ENCODE results near the gene CTNNA2. TPM values are rescaled to one million over a fixed set of nuclear protein-coding genes. Genes with fewer than 3 reads are reported as not detected.
A peak's percentile ranks its signal among the peaks of the same experiment; 100 is the strongest.

CTNNA2 gene
- total and polyA plus RNA-seq, 2 of the 8 experiments (the other 6 are each of a cell fraction or from before 2014, with no cell fraction given) = 3.9 to 9.0 TPM

DNA sequence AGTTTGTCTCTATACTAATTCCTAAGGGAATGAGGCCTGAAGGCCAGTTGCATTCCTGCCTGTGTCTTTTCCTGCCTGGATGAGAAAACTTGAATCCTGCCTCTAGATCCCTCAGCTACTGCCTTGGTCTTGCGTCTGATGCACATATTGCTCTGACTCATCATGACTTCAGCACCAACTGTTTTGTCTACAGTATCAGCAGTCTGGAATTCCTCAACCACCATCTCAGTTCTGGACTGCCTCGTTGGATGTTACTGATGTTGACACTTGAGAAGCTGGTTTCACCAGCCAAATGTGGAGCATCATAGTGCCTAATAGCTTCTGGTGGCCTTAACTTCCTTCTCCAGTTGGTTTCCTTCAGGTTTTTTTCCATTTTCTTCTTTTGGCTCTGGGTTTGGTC, 211.0 kb downstream of the CTNNA2 start:
- H2BK12ac ChIP-seq (ENCODE audit: low read depth, low read length) = no peak overlapping the region
- H4K91ac ChIP-seq (replicated peaks; ENCODE audit: insufficient read length, low read length) = no peak overlapping the region
- ChIA-PET CTCF (ENCODE audit: partially characterized antibody) (interaction anchor here (0.8 to 2.6 kb wide), 4 partner anchors 13 to 193 kb away, joined by 3 to 5 read pairs (median 4); no protein-coding TSS in a partner anchor), POLR2A (ENCODE audit: partially characterized antibody) (no interaction called here)
- no peak overlapping the region for H2BK20ac ChIP-seq (ENCODE audit: low read length)
- H3K4ac ChIP-seq (replicated peaks; ENCODE audit: insufficient read length, low read depth, low read length) = no peak overlapping the region
- H4K20me1 ChIP-seq (replicated peaks in 1 of 2; ENCODE audit: control insufficient read depth in 1 of 2, insufficient read depth in 2 of 2, low read length in 2 of 2) = no peaks in the 10 kb centered on the region
- no peak overlapping the region for H3K18ac ChIP-seq (ENCODE audit: extremely low read depth, low read length)
- FAIRE-seq (peak; percentile 50), DNase-seq (ENCODE audit: low read depth in 1 of 2, low spot score in 2 of 2) (no peak)
- no peaks in the 10 kb centered on the region for H3K27me3 ChIP-seq (replicated peaks in 1 of 4; ENCODE audit: control insufficient read depth in 3 of 4, extremely low read depth in 1 of 4, insufficient read depth in 3 of 4, low read length in 3 of 4)
- H3K9me3 ChIP-seq (ENCODE audit: insufficient read depth in 2 of 2, low read depth in 1 of 2, low read length in 1 of 2) = no peaks in the 10 kb centered on the region
- no peak overlapping the region for H3K27ac ChIP-seq (ENCODE audit: low read depth, low read length)
- no peaks in the 10 kb centered on the region for H3K79me2 ChIP-seq (ENCODE audit: control insufficient read depth in 1 of 2, insufficient read depth in 2 of 2, low read length in 2 of 2)
- no peak overlapping the region for H3K4me2 ChIP-seq (ENCODE audit: insufficient read depth in 1 of 2, low read depth in 2 of 2, low read length in 2 of 2)
- H2BK15ac ChIP-seq (ENCODE audit: low read length) = no peak overlapping the region
- H3K4me3 ChIP-seq (ENCODE audit: extremely low read depth in 1 of 4, insufficient read depth in 2 of 4, low read depth in 3 of 4, low read length in 4 of 4) = no peak overlapping the region
- 84% methylated on average over 2 of the region's 2 CpGs; no CpG with 5 or more reads in 1 of the 2 experiments for WGBS, 2 experiments (ENCODE audit: extremely low coverage in 1 of 2, insufficient coverage in 1 of 2, insufficient read length in 1 of 2, insufficient replicate concordance in 2 of 2, low coverage in 1 of 2, low lambda C conversion rate in 2 of 2, missing lambda C conversion rate in 1 of 2)
- no peak overlapping the region for H2BK5ac ChIP-seq (ENCODE audit: low read depth, low read length)
- no peaks in the 10 kb centered on the region for H3K4me1 ChIP-seq (replicated peaks in 1 of 4; ENCODE audit: control insufficient read depth in 3 of 4, insufficient read depth in 4 of 4, low read length in 3 of 4)
- no peak overlapping the region for H4K5ac ChIP-seq (ENCODE audit: insufficient read length, low read depth, low read length)
- H2AFZ ChIP-seq (ENCODE audit: low read length) = no peak overlapping the region
- no peak overlapping the region for H3K56ac ChIP-seq (replicated peaks; ENCODE audit: insufficient read length, low read depth, low read length)
- no peak overlapping the region for H3K23ac ChIP-seq (ENCODE audit: insufficient read length)
- H3K79me1 ChIP-seq (ENCODE audit: low read depth, low read length) = no peaks in the 10 kb centered on the region
- no peak overlapping the region for H4K8ac ChIP-seq (ENCODE audit: extremely low read depth, insufficient read depth, low read length)
- H2BK120ac ChIP-seq (replicated peaks; ENCODE audit: low read depth, low read length) = no peak overlapping the region
- H3K14ac ChIP-seq (ENCODE audit: insufficient read length) = no peak overlapping the region
- no peaks in the 10 kb centered on the region for H3K36me3 ChIP-seq (ENCODE audit: control insufficient read depth in 2 of 4, insufficient read depth in 4 of 4, low read length in 3 of 4)
- no peak overlapping the region for H2AK5ac ChIP-seq (ENCODE audit: low read depth, low read length)
- H3K23me2 ChIP-seq (ENCODE audit: low read depth, low read length) = no peaks in the 10 kb centered on the region
- no peak overlapping the region for H3K9ac ChIP-seq (replicated peaks in 1 of 4; ENCODE audit: extremely low read depth in 1 of 4, low read depth in 3 of 4, low read length in 3 of 4)
- TF ChIP-seq SIX5 (IDR thresholded peaks at IDR 0.05; ENCODE audit: low read depth, low read length) (no peak), TBP (IDR thresholded peaks at IDR 0.05; ENCODE audit: low read depth, low read length) (no peak), NRF1 (IDR thresholded peaks at IDR 0.05; ENCODE audit: low read depth, low read length) (no peak), SIRT6 (IDR thresholded peaks at IDR 0.05; ENCODE audit: low read length) (no peak), MAFK (IDR thresholded peaks at IDR 0.05; ENCODE audit: low read depth, low read length) (no peak), SRF (IDR thresholded peaks at IDR 0.05; ENCODE audit: low read depth, low read length) (no peak), SAP30 (IDR thresholded peaks at IDR 0.05; ENCODE audit: insufficient read depth, insufficient replicate concordance, low read length) (no peak), TAF1 (IDR thresholded peaks at IDR 0.05; ENCODE audit: low read depth, low read length) (no peak), SP2 (IDR thresholded peaks at IDR 0.05; ENCODE audit: low read length) (no peak), GTF2F1 (IDR thresholded peaks at IDR 0.05; ENCODE audit: borderline replicate concordance, low read depth, low read length) (no peak), TCF12 (IDR thresholded peaks at IDR 0.05; ENCODE audit: low read depth, low read length) (no peak), EZH2 (IDR thresholded peaks at IDR 0.05; ENCODE audit: low read depth, low read length, severe bottlenecking) (no peak), POLR2A (IDR thresholded peaks at IDR 0.05; ENCODE audit: control extremely low read depth in 1 of 2, low read depth in 2 of 2, low read length in 2 of 2) (no peak)
- TF ChIP-seq, protein P1, sequence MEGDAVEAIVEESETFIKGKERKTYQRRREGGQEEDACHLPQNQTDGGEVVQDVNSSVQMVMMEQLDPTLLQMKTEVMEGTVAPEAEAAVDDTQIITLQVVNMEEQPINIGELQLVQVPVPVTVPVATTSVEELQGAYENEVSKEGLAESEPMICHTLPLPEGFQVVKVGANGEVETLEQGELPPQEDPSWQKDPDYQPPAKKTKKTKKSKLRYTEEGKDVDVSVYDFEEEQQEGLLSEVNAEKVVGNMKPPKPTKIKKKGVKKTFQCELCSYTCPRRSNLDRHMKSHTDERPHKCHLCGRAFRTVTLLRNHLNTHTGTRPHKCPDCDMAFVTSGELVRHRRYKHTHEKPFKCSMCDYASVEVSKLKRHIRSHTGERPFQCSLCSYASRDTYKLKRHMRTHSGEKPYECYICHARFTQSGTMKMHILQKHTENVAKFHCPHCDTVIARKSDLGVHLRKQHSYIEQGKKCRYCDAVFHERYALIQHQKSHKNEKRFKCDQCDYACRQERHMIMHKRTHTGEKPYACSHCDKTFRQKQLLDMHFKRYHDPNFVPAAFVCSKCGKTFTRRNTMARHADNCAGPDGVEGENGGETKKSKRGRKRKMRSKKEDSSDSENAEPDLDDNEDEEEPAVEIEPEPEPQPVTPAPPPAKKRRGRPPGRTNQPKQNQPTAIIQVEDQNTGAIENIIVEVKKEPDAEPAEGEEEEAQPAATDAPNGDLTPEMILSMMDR (IDR thresholded peaks at IDR 0.05; ENCODE audit: control extremely low read depth in 1 of 3, insufficient read depth in 1 of 3, low read depth in 1 of 3, low read length in 3 of 3) = no peak

All from H1 (cell line).